Adipocyte (in vitro differentiated cells): Measurements from ENCODE around the gene KRT78.

Source experiments
- DNase-seq: peaks from one replicate; pipeline ENCODE4 v3.0.0-alpha.2; 2015; ENCODE audit warnings: low read depth
- H3K27me3 ChIP-seq: replicated peaks from 2 replicates; pipeline ENCODE4 v1.7.0; 2013; ENCODE audit warnings: mild to moderate bottlenecking, low read length, moderate library complexity; ENCODE audit not compliant: control insufficient read depth, insufficient read depth
- H3K36me3 ChIP-seq: 2 replicates; pipeline ENCODE4 v1.7.0; 2013; ENCODE audit warnings: low read length, mild to moderate bottlenecking, moderate library complexity; ENCODE audit not compliant: control insufficient read depth, insufficient read depth, severe bottlenecking
- H3K4me1 ChIP-seq: 2 replicates; pipeline ENCODE4 v1.7.0; 2013; ENCODE audit warnings: mild to moderate bottlenecking, low read length, moderate library complexity; ENCODE audit not compliant: control insufficient read depth, insufficient read depth
- H3K4me3 ChIP-seq: 2 replicates; pipeline ENCODE4 v1.7.0; 2013; ENCODE audit warnings: mild to moderate bottlenecking, low read length, moderate library complexity
- H3K9ac ChIP-seq: 2 replicates; pipeline ENCODE4 v1.7.0; 2013; ENCODE audit warnings: mild to moderate bottlenecking, low read length, moderate library complexity
- H3K9me3 ChIP-seq: 2 replicates; pipeline ENCODE4 v1.7.0; 2013; ENCODE audit warnings: mild to moderate bottlenecking, low read length, moderate library complexity; ENCODE audit not compliant: control insufficient read depth

The KRT78 gene

GRCh38 chr12:52849511-52849910, 717 bp upstream of the KRT78 start:
- Histone ChIP-seq H3K4me1 (peaks cover 3% of the 10 kb centered on the region), H3K4me3 (no peak overlapping the region), H3K36me3 (no peaks in the 10 kb centered on the region), H3K9ac (no peak overlapping the region), H3K9me3 (no peaks in the 10 kb centered on the region), H3K27me3 (peaks cover 42% of the 10 kb centered on the region)
- no peak for DNase-seq

- Histone ChIP-seq H3K4me1 (peaks cover 3% of the 10 kb centered on the region), H3K27me3 (peaks cover 39% of the 10 kb centered on the region), H3K36me3 (no peaks in the 10 kb centered on the region), H3K4me3 (no peak overlapping the region), H3K9ac (no peak overlapping the region), H3K9me3 (no peaks in the 10 kb centered on the region)
- DNase-seq, result no peak
Measured at GRCh38 chr12:52847335-52848102, 1.3 kb downstream of the KRT78 start.

GRCh38 chr12:52846356-52846970, 2.3 kb downstream of the KRT78 start:
- Histone ChIP-seq H3K36me3 (no peaks in the 10 kb centered on the region), H3K4me1 (peaks cover 3% of the 10 kb centered on the region), H3K9me3 (no peaks in the 10 kb centered on the region), H3K27me3 (peaks cover 36% of the 10 kb centered on the region), H3K4me3 (no peak overlapping the region), H3K9ac (no peak overlapping the region)
- DNase-seq, result no peak

- H3K4me1 ChIP-seq, result peaks cover 3% of the 10 kb centered on the region
- H3K9ac ChIP-seq, result no peak overlapping the region
- no peak for DNase-seq
- no peaks in the 10 kb centered on the region for H3K36me3 ChIP-seq
- H3K4me3 ChIP-seq, result no peak overlapping the region
- no peaks in the 10 kb centered on the region for H3K9me3 ChIP-seq
- H3K27me3 ChIP-seq, result peaks cover 32% of the 10 kb centered on the region
Measured at GRCh38 chr12:52845946-52846345, 2.8 kb downstream of the KRT78 start.

- peaks cover 3% of the 10 kb centered on the region for H3K4me1 ChIP-seq
- H3K4me3 ChIP-seq, result no peak overlapping the region
- DNase-seq, result no peak
- H3K9me3 ChIP-seq, result no peaks in the 10 kb centered on the region
- no peak overlapping the region for H3K9ac ChIP-seq
- H3K36me3 ChIP-seq, result no peaks in the 10 kb centered on the region
- H3K27me3 ChIP-seq, result peaks cover 35% of the 10 kb centered on the region
Measured at GRCh38 chr12:52844386-52844785, 4.4 kb downstream of the KRT78 start.

- H3K27me3 ChIP-seq, result peaks cover 37% of the 10 kb centered on the region
- no peak for DNase-seq
- no peak overlapping the region for H3K9ac ChIP-seq
- peaks cover 20% of the 10 kb centered on the region for H3K4me1 ChIP-seq
- no peak overlapping the region for H3K4me3 ChIP-seq
- no peaks in the 10 kb centered on the region for H3K9me3 ChIP-seq
- no peaks in the 10 kb centered on the region for H3K36me3 ChIP-seq
Measured at GRCh38 chr12:52839436-52840105, 9.2 kb downstream of the KRT78 start.

- peaks cover 20% of the 10 kb centered on the region for H3K4me1 ChIP-seq
- peaks cover 35% of the 10 kb centered on the region for H3K27me3 ChIP-seq
- no peaks in the 10 kb centered on the region for H3K36me3 ChIP-seq
- no peak overlapping the region for H3K9ac ChIP-seq
- DNase-seq, result no peak
- no peaks in the 10 kb centered on the region for H3K9me3 ChIP-seq
- no peak overlapping the region for H3K4me3 ChIP-seq
Measured at GRCh38 chr12:52838609-52839435, 10.0 kb downstream of the KRT78 start.

- Histone ChIP-seq H3K36me3 (no peaks in the 10 kb centered on the region), H3K27me3 (peaks cover 32% of the 10 kb centered on the region), H3K9me3 (no peaks in the 10 kb centered on the region), H3K4me3 (no peak overlapping the region), H3K9ac (no peak overlapping the region), H3K4me1 (peaks cover 21% of the 10 kb centered on the region)
- no peak for DNase-seq
Measured at GRCh38 chr12:52837781-52838608, 10.8 kb downstream of the KRT78 start.

- H3K9me3 ChIP-seq, result no peaks in the 10 kb centered on the region
- H3K27me3 ChIP-seq, result peaks cover 32% of the 10 kb centered on the region
- H3K9ac ChIP-seq, result no peak overlapping the region
- peak; percentile 57 for DNase-seq
- H3K36me3 ChIP-seq, result no peaks in the 10 kb centered on the region
- H3K4me1 ChIP-seq, result peaks cover 27% of the 10 kb centered on the region
- H3K4me3 ChIP-seq, result no peak overlapping the region
Measured at GRCh38 chr12:52837413-52837741, 11.4 kb downstream of the KRT78 start.

- Histone ChIP-seq H3K9me3 (no peaks in the 10 kb centered on the region), H3K4me3 (no peak overlapping the region), H3K4me1 (peaks cover 31% of the 10 kb centered on the region), H3K9ac (no peak overlapping the region), H3K27me3 (peaks cover 29% of the 10 kb centered on the region), H3K36me3 (no peaks in the 10 kb centered on the region)
- DNase-seq, result no peak
Measured at GRCh38 chr12:52836491-52837412, 12.0 kb downstream of the KRT78 start.
